ENCODE data around the gene SLC17A7.

SLC17A7 gene

GRCh38 chr19:49430678-49431329, 10.5 kb downstream of the SLC17A7 start:
- no peak overlapping the region for H3K27ac ChIP-seq
- ChIA-PET CTCF (interaction anchor here (1.1 to 1.4 kb wide), 2 partner anchors 36 to 39 kb away, joined by 3 read pairs; no protein-coding TSS in a partner anchor), POLR2A (ENCODE audit: low non-redundant PET) (no interaction called here)
- DNase-seq (ENCODE audit: low spot score), result no peak
- TF ChIP-seq CTCF (conservative IDR thresholded peaks at IDR 0.05; ENCODE audit: low read depth), result no peak; the same call in 1 of the 2 replicates

GRCh38 chr19:49430172-49430677, 11.1 kb downstream of the SLC17A7 start:
- no peak for TF ChIP-seq CTCF (conservative IDR thresholded peaks at IDR 0.05; ENCODE audit: low read depth)
- ChIA-PET CTCF (interaction anchor here (0.6 to 1.4 kb wide), 4 partner anchors 36 to 1565 kb away, joined by 3 to 6 read pairs (median 3); no protein-coding TSS in a partner anchor), POLR2A (ENCODE audit: low non-redundant PET) (interaction anchor here (0.6 kb wide), 1 partner anchor 38 kb away, joined by 3 read pairs; no protein-coding TSS in a partner anchor)
- no peak for DNase-seq (ENCODE audit: low spot score)
- no peak overlapping the region for H3K27ac ChIP-seq

GRCh38 chr19:49428547-49429451, 12.5 kb downstream of the SLC17A7 start:
- TF ChIP-seq CTCF (conservative IDR thresholded peaks at IDR 0.05; ENCODE audit: low read depth), result no peak
- no peak overlapping the region for H3K27ac ChIP-seq
- ChIA-PET CTCF (interaction anchor here (0.6 to 1.1 kb wide), 3 partner anchors 9 to 219 kb away, joined by 3 read pairs; no protein-coding TSS in a partner anchor), POLR2A (ENCODE audit: low non-redundant PET) (no interaction called here)
- no peak for DNase-seq (ENCODE audit: low spot score)

- no peak for TF ChIP-seq CTCF (conservative IDR thresholded peaks at IDR 0.05; ENCODE audit: low read depth)
- POLR2A ChIA-PET (ENCODE audit: low non-redundant PET), result no interaction called here
- no peak for DNase-seq (ENCODE audit: low spot score)
- CTCF ChIA-PET, result interaction anchor here (2.1 kb wide), 1 partner anchor 36 kb away, joined by 7 read pairs; no protein-coding TSS in a partner anchor
- no peak overlapping the region for H3K27ac ChIP-seq
These were observed 13.3 kb downstream of the SLC17A7 start for GRCh38 chr19:49427855-49428546.

- POLR2A ChIA-PET (ENCODE audit: low non-redundant PET), result interaction anchor here (0.7 kb wide), 1 partner anchor 28 kb away, joined by 3 read pairs; no protein-coding TSS in a partner anchor
- CTCF ChIA-PET, result interaction anchor here (1.0 to 2.1 kb wide), 2 partner anchors 15 to 35 kb away, joined by 3 to 7 read pairs; no protein-coding TSS in a partner anchor
- DNase-seq (ENCODE audit: low spot score), result no peak
- no peak for TF ChIP-seq CTCF (conservative IDR thresholded peaks at IDR 0.05; ENCODE audit: low read depth)
- no peak overlapping the region for H3K27ac ChIP-seq
These were observed 14.0 kb downstream of the SLC17A7 start for GRCh38 chr19:49427339-49427738.
